ENCODE results near the gene NCAPG2.

DNA sequence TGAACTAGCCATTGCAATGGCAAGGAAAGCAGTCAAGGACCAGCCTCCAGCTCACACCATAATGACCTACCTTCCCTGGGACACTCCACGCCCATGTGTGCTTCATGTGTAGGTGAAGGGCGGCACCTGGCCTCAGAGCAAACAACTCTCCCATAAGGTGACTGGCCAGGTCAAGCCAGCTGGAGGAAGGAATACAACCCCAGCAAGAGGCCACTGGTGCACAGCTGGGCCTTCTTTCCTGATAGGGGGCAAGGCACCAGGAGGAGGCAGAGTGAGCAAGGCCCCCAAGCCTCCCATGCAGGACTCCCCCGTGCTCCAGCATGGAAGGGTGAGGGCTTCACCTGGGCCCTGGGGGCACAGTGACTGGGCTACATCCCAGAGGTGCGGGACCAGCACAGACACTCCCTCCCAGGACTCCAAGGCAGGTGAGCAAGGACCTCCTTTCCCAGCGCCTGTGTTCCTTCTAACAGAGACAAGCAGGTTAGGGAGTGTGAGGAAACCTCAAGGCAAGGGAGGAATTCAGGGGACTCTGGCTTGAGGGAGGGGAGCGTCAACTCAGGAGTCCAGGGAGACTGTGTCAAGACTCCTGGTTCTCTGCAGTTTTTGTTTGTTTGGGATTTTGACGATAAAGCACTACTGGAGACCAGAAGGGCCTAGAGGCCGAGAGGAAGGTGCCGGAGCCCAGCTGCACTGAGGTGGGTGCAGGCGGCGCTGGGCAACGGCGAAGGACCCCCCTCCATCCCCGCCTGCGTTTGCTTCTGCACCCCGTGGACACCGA, 118.7 kb downstream of the NCAPG2 start:
- TF ChIP-seq, protein P1, sequence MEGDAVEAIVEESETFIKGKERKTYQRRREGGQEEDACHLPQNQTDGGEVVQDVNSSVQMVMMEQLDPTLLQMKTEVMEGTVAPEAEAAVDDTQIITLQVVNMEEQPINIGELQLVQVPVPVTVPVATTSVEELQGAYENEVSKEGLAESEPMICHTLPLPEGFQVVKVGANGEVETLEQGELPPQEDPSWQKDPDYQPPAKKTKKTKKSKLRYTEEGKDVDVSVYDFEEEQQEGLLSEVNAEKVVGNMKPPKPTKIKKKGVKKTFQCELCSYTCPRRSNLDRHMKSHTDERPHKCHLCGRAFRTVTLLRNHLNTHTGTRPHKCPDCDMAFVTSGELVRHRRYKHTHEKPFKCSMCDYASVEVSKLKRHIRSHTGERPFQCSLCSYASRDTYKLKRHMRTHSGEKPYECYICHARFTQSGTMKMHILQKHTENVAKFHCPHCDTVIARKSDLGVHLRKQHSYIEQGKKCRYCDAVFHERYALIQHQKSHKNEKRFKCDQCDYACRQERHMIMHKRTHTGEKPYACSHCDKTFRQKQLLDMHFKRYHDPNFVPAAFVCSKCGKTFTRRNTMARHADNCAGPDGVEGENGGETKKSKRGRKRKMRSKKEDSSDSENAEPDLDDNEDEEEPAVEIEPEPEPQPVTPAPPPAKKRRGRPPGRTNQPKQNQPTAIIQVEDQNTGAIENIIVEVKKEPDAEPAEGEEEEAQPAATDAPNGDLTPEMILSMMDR (IDR thresholded peaks at IDR 0.05): no peak
- no peak for TF ChIP-seq POLR2A (IDR thresholded peaks at IDR 0.05)
